ENCODE measurements around the gene FNBP1.

The FNBP1 gene

DNA sequence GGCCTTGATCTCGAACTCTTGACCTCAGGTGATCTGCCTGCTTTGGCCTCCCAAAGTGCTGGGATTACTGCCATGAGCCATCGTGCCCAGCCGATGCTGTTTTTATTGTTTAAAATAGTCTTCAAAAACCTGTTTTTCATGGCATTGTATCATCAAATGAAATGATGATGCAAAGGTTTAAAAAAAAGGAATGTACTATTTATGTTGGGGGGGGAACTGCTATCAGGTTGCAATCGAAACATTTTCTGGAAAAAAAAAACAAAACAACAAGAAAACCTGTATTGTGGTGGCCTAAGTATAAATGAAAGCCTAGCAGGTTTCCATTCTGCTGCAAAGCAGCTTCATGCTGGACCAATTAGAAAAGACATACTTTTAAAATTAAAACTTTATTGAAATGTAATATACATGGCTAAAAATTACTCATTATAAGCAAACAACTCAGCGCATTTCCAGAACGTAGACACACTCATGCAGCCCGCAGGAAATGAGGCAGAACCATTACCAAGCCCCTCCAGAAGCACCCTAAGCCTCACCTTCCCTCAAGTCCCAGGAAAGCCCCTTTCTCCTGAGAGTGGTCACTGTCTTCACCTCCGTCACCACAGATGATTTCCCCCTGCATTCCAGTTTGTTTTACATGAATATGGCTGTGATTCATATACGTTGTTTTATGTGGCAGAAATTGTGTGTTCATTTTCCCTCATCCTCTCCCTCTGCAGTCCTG is 29.7 kb upstream of the FNBP1 start:
- no peak for DNase-seq (ENCODE audit: low read depth)
- H3K4me3 ChIP-seq (ENCODE audit: low read depth, low read length) = no peak overlapping the region
- TF ChIP-seq CTCF (IDR thresholded peaks at IDR 0.05; ENCODE audit: low read depth, low read length, missing control alignments) = no peak

GRCh38 chr9:130069048-130069447 is 26.1 kb upstream of the FNBP1 start:
- H3K4me3 ChIP-seq (ENCODE audit: low read depth, low read length) = no peak overlapping the region
- no peak for TF ChIP-seq CTCF (IDR thresholded peaks at IDR 0.05; ENCODE audit: low read depth, low read length, missing control alignments)
- DNase-seq (ENCODE audit: low read depth) = no peak

- no peak for TF ChIP-seq CTCF (IDR thresholded peaks at IDR 0.05; ENCODE audit: low read depth, low read length, missing control alignments)
Measured at GRCh38 chr9:130064621-130065020, 21.6 kb upstream of the FNBP1 start.

GRCh38 chr9:130062750-130063149 is 19.8 kb upstream of the FNBP1 start:
- DNase-seq (ENCODE audit: low read depth) = no peak
- H3K4me3 ChIP-seq (ENCODE audit: low read depth, low read length) = no peak overlapping the region
- TF ChIP-seq CTCF (IDR thresholded peaks at IDR 0.05; ENCODE audit: low read depth, low read length, missing control alignments) = no peak

More at GRCh38 chr9:130064621-130065020, 21.6 kb upstream of the FNBP1 start:
- no peak overlapping the region for H3K4me3 ChIP-seq (ENCODE audit: low read depth, low read length)
- no peak for DNase-seq (ENCODE audit: low read depth)

DNA sequence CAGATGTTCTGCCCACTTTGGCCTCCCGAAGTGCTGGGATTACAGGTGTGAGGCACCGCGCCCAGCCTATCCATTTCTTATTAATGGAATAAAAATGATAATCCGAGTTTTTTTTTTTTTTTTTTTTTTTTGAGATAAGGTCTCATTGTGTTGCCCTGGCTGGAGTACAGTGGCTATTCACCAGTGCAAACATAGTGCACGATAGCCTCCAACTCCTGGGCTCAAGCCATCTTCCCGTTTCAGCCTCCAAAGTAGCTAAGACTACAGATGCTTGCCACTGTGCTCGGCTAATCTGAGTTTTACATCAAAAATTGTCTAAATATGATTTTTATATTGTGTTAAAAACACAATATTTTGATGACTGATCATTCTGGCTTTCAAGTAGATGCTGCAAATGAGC is 17.3 kb upstream of the FNBP1 start:
- TF ChIP-seq CTCF (IDR thresholded peaks at IDR 0.05; ENCODE audit: low read depth, low read length, missing control alignments) = no peak
- DNase-seq (ENCODE audit: low read depth) = no peak
- H3K4me3 ChIP-seq (ENCODE audit: low read depth, low read length) = no peak overlapping the region

DNA sequence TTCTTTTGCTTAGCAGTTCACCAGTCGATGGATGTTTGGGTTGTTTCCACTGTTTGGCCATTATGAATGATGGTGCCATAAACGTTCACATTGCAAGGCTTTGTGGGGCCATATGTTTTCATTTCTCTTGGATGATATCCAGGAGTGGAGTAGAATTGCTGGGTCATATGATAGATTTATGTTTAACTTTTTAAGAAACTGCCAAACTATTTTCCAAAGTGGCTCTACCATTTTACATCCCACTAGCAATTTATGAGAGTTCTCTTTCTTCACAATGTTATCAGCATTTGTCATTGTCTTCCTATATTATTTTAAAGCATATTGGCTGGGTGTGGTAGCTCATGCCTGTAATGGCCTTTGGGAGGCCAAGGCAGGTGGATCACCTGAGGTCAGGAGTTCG is 15.9 kb upstream of the FNBP1 start:
- no peak overlapping the region for H3K4me3 ChIP-seq (ENCODE audit: low read depth, low read length)
- DNase-seq (ENCODE audit: low read depth) = no peak
- TF ChIP-seq CTCF (IDR thresholded peaks at IDR 0.05; ENCODE audit: low read depth, low read length, missing control alignments) = no peak

DNA sequence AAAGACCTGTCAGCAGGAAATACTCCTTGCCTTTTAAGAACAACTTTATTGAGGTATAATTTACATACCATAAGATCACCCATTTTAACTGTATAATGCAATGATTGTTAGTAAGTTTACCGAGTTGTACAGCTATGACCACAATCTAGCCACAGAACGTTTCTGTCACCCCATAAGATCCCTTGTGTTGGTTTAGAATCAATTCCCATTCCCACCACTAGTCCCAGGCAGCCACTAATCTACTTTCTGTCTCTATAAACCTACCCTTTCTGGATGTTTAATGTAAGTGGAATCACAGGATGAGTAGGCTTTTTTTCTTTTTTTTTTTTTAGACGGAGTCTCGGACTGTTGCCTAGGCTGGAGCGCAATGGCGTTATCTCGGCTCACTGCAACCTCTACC is 15.2 kb upstream of the FNBP1 start:
- TF ChIP-seq CTCF (IDR thresholded peaks at IDR 0.05; ENCODE audit: low read depth, low read length, missing control alignments) = peak; percentile 19
- DNase-seq (ENCODE audit: low read depth) = no peak
- H3K4me3 ChIP-seq (ENCODE audit: low read depth, low read length) = no peak overlapping the region

Data from GM12864 (cell line).